GM10266 (cell line): ENCODE results near the gene LRRC71.

Experiments
- DNase-seq: peaks from one replicate; pipeline ENCODE4 v3.0.0; 2012; ENCODE audit errors: extremely low spot score
- TF ChIP-seq, protein P1 (sequence below): IDR thresholded peaks from 2 replicates; pipeline ENCODE4 v1.5.1; 2012; ENCODE audit warnings: mild to moderate bottlenecking, low read depth; ENCODE audit not compliant: control insufficient read depth, insufficient read depth; ENCODE audit errors: missing control alignments

LRRC71 gene

DNA sequence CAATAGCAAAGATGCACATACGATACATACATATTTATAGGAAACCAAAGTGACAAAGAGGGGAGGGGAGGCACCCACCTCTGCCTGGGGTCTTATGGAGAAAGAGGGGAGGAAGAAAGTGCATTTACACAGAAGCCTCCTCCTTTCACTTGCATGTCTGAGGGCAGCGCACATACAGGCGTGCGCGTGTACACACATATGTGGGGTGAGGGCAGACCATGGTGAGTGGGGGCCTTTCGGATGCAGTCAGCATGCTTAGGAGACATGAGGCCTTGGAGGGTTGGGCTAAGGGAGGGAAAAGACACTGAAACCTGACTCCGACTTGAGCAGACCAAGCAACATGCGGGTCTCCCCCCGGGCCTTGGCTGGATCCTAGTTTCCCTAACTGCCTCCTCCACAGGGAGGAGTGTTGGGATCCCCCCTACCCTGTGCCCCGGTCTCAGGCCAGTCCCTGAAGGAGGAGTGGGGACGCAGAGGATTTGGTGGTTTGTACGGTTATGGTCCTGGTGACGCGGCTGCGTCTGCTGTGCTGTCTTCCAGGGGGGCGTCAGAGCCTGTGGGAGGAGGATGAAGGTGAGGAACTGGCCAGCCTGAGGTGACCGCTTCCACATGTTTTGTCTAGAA, 15.2 kb downstream of the LRRC71 start:
- TF ChIP-seq, protein P1, sequence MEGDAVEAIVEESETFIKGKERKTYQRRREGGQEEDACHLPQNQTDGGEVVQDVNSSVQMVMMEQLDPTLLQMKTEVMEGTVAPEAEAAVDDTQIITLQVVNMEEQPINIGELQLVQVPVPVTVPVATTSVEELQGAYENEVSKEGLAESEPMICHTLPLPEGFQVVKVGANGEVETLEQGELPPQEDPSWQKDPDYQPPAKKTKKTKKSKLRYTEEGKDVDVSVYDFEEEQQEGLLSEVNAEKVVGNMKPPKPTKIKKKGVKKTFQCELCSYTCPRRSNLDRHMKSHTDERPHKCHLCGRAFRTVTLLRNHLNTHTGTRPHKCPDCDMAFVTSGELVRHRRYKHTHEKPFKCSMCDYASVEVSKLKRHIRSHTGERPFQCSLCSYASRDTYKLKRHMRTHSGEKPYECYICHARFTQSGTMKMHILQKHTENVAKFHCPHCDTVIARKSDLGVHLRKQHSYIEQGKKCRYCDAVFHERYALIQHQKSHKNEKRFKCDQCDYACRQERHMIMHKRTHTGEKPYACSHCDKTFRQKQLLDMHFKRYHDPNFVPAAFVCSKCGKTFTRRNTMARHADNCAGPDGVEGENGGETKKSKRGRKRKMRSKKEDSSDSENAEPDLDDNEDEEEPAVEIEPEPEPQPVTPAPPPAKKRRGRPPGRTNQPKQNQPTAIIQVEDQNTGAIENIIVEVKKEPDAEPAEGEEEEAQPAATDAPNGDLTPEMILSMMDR = no peak
- DNase-seq = no peak

DNA sequence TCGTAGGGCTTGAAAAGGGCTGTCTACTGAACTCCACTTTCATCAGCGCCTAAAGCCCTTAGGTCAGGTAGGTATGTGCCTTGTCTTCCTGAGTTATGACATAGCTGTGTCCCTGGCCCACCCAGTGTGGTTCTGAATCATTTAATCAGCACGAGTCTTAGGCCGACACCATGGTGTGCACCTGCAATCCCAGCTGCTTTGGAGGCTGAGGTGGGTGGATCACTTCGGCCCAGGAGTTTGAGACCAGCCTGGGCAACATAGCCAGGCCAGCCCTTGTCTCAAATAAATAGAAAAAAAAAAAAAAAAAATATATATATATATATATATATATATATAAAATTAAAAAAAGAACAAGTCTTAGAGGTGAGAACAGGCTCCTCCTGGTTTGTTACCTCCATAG, 15.8 kb downstream of the LRRC71 start:
- TF ChIP-seq, protein P1 = no peak
- DNase-seq = no peak

GRCh38 chr1:156936721-156937220, 16.3 kb downstream of the LRRC71 start:
- no peak for DNase-seq
- TF ChIP-seq, protein P1 = no peak

- TF ChIP-seq, protein P1 = no peak
Observed at GRCh38 chr1:156937883-156938282, 17.5 kb downstream of the LRRC71 start.

GRCh38 chr1:156938813-156939212, 18.4 kb downstream of the LRRC71 start:
- TF ChIP-seq, protein P1 = no peak
- DNase-seq = no peak

More at GRCh38 chr1:156937883-156938282, 17.5 kb downstream of the LRRC71 start:
- DNase-seq = no peak

GRCh38 chr1:156939786-156940334, 19.4 kb downstream of the LRRC71 start:
- no peak for DNase-seq
- TF ChIP-seq, protein P1 = no peak

DNA sequence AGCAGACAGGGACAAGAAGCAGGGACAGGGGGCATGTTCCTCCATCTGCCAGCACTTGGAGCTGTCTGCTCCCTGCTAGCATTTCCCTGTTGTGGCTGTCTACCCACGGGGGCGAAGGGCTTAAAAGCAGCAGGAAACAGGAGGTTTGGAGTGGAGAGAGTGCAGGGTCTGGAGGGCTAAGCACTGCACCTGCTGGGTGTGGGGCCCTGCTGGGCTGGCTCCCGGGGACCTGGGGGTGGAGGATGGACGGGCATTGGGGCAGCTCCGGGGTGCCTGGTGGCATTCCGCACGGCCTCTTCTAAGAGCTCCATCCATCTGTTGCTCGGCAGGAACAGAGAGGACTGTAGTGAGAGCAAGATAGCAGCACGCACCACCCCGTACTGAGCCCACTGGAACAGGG, 21.2 kb downstream of the LRRC71 start:
- TF ChIP-seq, protein P1 = no peak
- DNase-seq = no peak
